ENCODE results near the gene RASGRP3.

RASGRP3 gene

DNA sequence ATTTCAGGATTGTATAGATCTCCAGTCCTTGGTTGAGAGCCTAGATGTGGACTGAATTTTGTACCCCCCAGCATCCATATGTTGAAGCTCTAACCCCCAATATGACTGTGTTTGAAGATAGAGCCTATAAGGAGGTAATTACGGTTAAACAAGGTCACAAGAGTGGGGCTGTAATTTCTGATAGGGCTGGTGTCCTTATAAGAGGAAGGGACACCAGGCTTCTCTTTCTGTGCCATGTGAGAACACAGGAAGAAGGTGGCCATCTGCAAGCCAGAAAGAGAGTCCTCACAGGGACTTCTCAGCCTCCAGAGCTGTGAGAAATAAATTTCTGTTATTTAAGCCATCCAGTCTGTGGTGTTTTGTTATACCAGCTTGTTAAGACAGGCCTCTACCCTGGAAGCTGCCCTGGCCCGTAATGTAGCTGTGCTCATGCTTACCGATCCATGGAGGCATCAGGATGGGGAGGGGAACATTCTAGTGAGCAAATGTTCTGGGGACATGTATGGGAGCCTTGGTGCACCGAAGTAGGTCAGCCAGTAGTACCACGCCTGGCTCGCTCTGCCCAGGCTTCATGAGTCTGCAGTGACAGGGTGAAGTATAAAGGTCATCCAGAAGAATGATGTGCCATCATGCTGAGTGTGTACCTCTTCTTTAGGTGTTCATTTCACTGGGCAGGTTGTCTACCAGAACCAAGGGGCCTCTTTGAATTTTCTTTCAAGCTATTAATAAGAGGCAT lies 16.1 kb downstream of the RASGRP3 start:
- DNase-seq, result no peak

DNA sequence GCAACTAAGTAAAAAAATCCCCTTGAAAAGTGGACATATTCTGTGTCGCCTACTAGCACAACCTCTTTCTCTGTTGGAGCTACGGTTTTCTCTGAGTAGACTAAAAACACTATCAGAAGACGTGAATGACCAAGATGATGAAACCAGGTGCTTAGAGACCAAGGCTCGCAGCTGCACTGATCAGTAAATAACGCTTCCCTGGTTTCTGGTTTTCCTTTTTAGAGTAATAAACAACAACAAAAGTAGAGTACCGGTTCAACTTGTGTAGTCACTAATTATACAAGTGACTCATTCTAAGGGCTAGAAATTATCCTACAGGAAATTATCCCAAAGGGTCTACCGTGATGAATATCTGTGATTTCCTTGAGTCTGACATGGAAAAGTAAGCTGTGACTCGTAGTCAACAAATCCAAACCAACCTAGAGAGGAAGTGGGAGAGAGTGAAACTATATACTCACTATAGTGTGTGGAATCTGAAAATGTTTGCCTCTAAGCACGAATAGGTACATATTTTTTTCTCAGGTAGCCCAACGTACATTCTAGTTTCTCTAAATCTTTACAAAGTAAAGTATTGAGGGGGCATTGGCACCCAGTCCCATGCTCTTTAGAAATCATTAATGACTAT lies 17.8 kb downstream of the RASGRP3 start:
- DNase-seq, result no peak

- no peak for DNase-seq
These were observed 18.6 kb downstream of the RASGRP3 start for GRCh38 chr2:33494877-33495641.

DNA sequence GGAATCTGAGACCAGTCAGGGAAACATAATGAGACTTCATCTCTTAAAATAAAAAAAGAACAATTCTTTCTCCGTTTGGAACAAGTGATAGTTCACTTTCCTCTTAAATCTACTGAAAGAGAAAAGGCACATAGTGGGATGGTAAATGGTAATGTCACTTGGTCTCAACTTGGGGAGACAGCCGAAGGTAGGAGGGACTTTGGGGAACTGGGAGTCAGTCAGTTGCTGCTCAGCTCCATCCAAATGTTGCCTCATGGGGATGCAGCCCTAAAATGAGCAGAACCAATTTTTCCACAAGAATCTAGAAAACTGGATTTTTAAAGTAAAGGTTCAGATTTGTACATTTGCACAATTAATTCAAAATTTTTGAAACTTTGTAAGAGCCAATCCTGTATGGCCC lies 19.2 kb downstream of the RASGRP3 start:
- DNase-seq, result no peak

DNA sequence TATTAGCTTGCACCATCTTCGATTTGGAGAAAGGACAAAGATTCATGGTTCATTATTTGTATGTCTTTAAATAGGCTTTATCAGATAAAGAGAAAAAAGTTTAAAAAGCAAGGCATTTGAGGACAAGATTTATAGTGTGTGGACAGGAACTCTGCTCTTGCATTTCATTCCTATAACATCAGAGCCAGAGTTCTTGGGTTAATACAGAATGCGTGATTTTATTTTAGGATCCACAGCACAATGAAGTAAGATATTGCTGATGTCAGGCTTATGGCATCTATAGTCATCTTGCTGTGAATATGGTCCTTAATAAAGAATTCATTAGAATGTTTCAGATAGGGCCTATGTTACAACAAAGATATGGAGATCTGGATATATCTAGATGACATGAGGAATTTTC lies 19.7 kb downstream of the RASGRP3 start:
- no peak for DNase-seq

DNA sequence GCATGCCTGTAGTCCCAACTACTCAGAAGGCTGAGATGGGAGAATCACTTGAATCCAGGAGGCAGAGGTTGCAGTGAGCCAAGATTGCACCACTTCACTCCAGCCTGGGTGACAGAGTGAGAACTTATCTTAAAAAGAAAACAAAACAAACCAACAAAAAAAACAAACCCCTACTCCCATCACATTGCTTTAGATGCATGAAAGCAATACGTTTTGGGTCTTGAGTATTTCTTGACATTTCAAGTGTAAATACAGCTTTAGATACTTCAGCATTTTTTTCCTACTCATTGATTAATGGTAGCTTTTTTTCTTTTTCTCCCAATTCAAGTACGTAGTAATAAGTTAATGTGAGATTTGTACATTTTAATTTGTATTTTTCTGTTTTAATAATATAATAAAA lies 20.3 kb downstream of the RASGRP3 start:
- no peak for DNase-seq

DNA sequence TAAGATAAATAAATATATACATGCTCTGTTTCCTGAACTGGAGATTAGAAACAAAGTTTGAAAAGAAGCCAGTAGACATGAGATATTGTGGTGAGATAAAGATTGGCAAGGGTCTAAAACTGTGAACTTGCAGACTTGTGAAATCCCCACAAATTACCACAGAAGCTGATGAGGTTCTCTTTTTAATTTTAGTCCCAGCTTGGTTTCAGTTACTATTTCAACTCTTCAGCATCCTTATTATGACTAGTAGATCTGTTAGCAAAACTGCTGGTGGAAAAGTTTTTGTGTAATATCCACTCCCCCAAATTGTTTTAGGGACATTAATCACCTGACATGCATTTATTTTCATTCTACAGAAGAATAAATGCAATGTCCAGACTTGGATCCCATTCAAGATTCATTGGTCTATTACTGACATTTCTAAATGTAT lies 20.8 kb downstream of the RASGRP3 start:
- no peak for DNase-seq

GRCh38 chr2:33498291-33498956 lies 22.0 kb downstream of the RASGRP3 start:
- DNase-seq, result no peak

DNA sequence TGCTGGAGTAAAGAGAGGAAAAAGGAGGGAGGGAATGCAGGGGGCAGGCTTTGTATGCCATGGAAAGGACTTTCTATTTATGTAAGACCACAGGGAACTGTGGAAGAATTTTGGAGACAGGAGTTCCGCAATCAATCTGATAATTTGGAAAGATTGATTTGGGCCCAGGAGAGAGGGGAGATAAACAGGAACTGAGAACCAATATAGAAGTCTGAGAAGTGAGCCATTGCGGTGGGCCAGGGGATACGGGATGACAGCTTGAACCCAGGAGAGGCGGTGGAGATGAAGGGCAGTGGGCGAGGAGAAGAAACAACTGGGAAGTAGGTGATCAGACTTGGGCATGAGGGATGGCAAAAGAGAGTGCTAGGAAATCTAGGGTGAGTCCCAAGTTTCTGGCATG lies 23.7 kb downstream of the RASGRP3 start:
- no peak for DNase-seq

- no peak for DNase-seq
These were observed 25.6 kb downstream of the RASGRP3 start for GRCh38 chr2:33502025-33502424.

DNA sequence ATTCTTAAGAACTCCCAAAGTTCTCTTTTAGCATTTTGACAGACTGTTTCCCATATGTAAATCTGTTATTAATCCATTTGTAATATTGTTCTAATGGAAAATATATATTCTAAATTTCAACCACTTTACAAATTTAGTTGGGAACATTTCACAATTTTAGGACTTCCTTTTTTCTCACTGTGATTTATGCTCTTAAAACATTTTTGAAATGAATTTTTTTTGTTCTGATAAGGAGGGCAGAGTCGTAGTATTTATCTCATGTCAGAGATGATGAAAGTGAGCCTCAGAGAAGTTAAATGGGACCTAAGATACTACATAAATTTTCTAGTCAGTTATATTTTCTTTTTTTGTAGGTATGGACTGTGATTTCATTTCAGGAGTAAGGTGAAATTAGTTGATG lies 26.6 kb downstream of the RASGRP3 start:
- no peak for DNase-seq

GRCh38 chr2:33505966-33506365 lies 29.5 kb downstream of the RASGRP3 start:
- no peak for DNase-seq

DNA sequence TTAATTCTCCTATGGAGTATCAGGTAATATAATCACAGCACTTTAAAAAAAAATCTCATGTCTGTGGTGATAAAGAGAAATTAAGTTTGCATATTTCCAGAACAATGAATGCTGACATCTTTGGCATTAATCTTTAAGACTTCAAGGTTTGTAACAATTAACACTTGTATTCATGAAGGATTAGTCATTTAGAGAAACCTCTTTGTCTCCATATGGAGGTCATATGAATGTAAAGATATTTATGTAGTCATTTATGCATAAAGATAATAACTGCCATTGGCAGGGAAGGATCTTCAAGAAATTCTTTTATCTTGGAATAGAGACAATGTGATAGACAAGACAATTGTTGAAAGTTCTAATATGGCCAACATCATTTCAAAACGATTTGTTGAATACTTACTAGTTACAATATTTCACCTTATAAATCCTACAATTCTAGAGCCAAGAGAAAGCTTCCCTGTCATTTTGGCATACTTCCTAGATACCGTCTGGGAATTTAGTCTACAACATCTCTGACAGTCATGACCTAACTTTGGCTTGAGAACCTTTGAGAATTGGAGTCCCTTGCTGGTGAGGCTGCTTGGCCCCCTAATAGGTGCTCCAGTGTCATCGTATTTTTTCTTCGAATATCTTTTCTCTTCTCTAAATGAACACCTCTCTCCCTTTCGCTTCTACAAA lies 33.6 kb downstream of the RASGRP3 start:
- no peak for DNase-seq

DNA sequence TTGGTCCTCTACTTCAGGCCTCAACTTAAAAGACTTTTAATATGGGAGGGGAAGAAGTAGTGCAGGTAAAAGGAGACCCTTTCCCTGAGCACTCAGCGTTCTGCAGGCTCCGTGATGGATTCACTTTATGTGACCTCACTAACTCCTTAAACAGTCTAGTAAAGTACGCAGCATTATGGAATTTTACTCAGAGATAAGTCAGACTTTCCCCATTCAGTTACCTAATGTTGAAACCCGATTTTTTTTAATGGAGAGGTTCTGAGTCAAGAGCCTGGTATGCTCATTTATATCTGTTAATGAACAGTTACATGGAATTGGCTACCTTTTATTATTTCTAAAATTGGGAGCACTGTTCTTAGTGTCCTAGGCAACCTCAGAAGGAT lies 34.1 kb downstream of the RASGRP3 start:
- DNase-seq, result no peak

DNA sequence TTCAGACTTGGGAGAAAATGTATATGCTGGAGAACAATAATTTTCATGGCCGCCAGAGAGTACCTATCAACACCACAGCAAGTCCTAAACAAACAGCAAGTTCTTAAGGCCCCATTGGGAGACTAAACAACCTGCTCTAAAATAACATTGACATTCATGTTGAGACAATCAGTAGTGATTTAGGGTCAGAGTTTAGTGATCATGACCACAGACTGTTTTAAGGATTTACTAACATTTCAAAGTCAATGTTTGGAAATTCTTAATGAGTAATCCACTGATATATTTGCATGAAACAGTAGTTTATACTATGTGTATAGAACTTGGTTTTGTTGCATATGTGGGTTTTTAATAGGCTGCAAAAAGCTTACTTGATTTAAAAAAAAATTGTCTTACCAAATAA lies 34.7 kb downstream of the RASGRP3 start:
- no peak for DNase-seq

GRCh38 chr2:33512112-33512511 lies 35.7 kb downstream of the RASGRP3 start:
- no peak for DNase-seq

GRCh38 chr2:33513480-33513879 lies 37.0 kb downstream of the RASGRP3 start:
- DNase-seq, result no peak

DNA sequence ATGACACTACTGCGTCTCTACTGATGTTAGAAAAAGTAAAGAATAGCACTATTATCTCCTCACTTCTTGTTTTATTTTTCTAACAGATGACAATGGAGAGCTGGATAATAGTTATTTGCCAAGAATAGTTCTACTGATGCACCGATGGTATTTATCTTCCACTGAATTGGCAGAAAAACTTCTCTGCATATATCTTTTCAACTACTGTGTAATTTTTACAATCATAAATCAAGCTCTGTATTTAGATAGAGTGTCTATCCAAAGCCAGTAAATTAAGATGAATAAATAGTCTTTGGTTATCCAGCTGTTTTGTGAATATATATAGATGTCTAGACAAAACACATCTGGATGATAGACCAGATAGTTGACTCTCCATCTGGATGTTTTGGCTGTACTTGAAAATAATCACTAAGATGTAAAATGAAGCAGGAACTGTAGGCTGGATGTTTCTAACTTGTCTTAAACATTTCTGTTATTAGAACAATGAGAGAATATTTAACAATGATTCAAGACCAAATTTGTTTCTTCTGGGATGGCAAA lies 40.1 kb downstream of the RASGRP3 start:
- DNase-seq, result no peak

- no peak for DNase-seq
These were observed 41.8 kb downstream of the RASGRP3 start for GRCh38 chr2:33518200-33518599.

- no peak for DNase-seq
These were observed 42.5 kb downstream of the RASGRP3 start for GRCh38 chr2:33518929-33519328.

DNA sequence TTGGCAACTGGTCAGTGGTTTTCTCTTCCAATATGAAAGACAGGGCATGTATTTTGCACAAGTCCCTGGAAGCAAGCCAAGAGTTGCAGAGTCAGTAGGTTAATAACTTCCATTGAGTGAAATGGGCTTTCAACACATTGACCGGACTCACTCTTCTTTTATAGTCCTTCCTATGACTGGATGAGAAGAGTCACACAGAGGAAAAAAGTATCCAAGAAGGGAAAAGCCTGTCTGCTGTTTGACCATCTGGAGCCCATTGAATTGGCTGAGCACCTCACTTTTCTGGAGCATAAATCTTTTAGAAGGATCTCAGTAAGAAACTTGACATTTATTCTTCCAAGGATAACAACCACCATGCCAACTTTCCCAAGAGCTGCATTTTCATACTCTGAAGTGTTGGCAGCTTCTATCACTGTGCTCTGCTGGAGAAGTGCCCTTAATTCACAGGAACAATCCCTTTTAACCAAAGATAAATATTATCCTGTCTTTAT lies 45.4 kb downstream of the RASGRP3 start:
- no peak for DNase-seq

DNA sequence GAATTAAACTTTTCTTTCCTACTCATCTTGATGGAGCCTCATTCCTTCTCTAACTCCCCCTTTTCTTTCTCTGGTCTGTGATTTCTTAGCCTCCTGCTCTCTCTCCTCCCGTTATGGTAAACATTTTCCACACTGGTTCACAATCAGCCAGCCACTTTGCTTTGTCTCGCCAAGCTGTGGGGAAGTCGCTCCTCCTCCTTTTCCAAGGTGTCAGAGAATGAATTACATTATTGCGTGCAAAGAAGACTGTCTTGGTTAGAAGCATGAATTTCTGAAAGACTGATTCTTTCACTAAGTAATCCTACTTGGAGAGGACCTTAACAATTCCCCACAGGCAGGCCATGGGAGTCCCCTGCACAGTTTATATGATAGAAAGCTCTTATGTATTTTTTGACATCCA lies 46.1 kb downstream of the RASGRP3 start:
- DNase-seq, result no peak

DNA sequence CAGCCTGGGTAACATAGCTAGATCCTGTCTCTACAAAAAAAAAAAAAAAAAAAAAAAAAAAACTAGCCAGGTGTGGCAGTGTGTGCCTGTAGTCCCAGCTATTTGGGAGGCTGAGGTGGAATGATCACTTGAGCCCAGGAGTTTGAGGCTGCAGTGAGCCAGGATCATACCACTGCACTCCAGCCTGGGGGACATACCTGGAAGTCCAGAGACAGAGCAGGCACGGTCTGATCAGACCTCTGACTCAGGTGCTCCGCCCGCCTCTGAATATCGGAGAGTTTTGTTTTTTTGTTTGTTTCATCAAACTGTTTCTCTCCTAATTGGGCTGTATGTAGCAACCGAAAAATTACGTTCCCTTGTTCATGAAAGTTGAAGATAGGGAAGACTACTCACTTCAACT lies 49.2 kb downstream of the RASGRP3 start:
- no peak for DNase-seq

All from stimulated activated CD8-positive, alpha-beta memory T cell treated with anti-CD3 and anti-CD28 coated beads, Interleukin-4, amount 100 ng/mL, for 48 hours (primary cell).